Measurements from ENCODE around the gene DOCK2.

- TF ChIP-seq CTCF (IDR thresholded peaks at IDR 0.05) (no peak), HOXB13 (CRISPR knock-in tag; IDR thresholded peaks at IDR 0.05; ENCODE audit: low read depth) (no peak)
Measured at GRCh38 chr5:169731221-169731620, 94.1 kb downstream of the DOCK2 start.

Data from A549 (cell line).